Esophagus squamous epithelium (tissue), 5 donors: ENCODE data around the gene CBR1. TPM values are rescaled to one million over a fixed set of nuclear protein-coding genes. Genes with fewer than 3 reads are reported as not detected.
A peak's percentile ranks its signal among the peaks of the same experiment; 100 is the strongest.

Experiments used
- DNase-seq: peaks from one replicate; lab custom pipeline; 2025; lab: John Stamatoyannopoulos, UW
- H3K27ac ChIP-seq, 4 donors: fragments of 200-600 bp; sonication (generic); one replicate each; pipeline ENCODE4 v1.5.1; 2016 to 2019; ENCODE audit warnings: mild to moderate bottlenecking in 1 of 4
- H3K27me3 ChIP-seq, 4 donors: fragments of 200-600 bp; sonication (generic); 1 replicate in 3 of 4; 2 replicates in 1 of 4; pipeline versions ENCODE4 v1.5.1 to v1.6.0; 2017 to 2021; ENCODE audit warnings: antibody characterized with exemption in 1 of 4
- H3K36me3 ChIP-seq, 3 donors: fragments of 200-600 bp; sonication (generic); one replicate each; pipeline ENCODE4 v1.5.1; 2016 to 2019
- H3K4me1 ChIP-seq, 3 donors: fragments of 200-600 bp; sonication (generic); one replicate each; pipeline ENCODE4 v1.5.1; 2017 to 2019
- H3K4me3 ChIP-seq, 4 donors: fragments of 200-600 bp; sonication (generic); 1 replicate in 3 of 4; 2 replicates in 1 of 4; pipeline ENCODE4 v1.5.1; 2016 to 2019; ENCODE audit warnings: mild to moderate bottlenecking in 2 of 4, moderate library complexity in 1 of 4
- H3K9me3 ChIP-seq, 3 donors: fragments of 200-600 bp; sonication (generic); one replicate each; pipeline ENCODE4 v1.5.1; 2016 to 2019
- CTCF ChIP-seq, 6 experiments: fragments of 450-650 bp in 4 of 6; fragments of 200-600 bp in 2 of 6; sonication (generic) in 2 of 6; IDR thresholded peaks; one replicate each; pipeline ENCODE4 v1.5.1; 2016 to 2019; ENCODE audit warnings: antibody characterized with exemption in 6 of 6, mild to moderate bottlenecking in 4 of 6, moderate library complexity in 4 of 6
- POLR2A ChIP-seq, 4 donors: fragments of 450-650 bp; IDR thresholded peaks; one replicate each; pipeline ENCODE4 v1.6.1; 2017; ENCODE audit warnings: antibody characterized with exemption in 4 of 4, mild to moderate bottlenecking in 4 of 4, moderate library complexity in 3 of 4
- WGBS, 2 donors: methylation state at CpG; one replicate each; pipeline ENCODE4 v1.1.5; 2018; 5-methylcytosine and 5-hydroxymethylcytosine counted together
- intact Hi-C: fragments of 100-400 bp; cut with DNase I; formaldehyde crosslinking; loops from one replicate; pipeline ENCODE4 v1.15.0; 2022
- total RNA-seq, 4 donors: library from RNA; depleted of rRNA; stranded (reverse); fragments of >200 nt; gene quantifications; one replicate each; pipeline ENCODE4 v1.1.0, GENCODE V29; 2016
- donor health status: DM: yes; HTN: yes; CAD: no.

The CBR1 gene
- total RNA-seq, 4 donors from 2014 or later, result 320 to 932 (median 584) TPM

GRCh38 chr21:36111238-36111637 lies 41.4 kb downstream of the CBR1 start:
- no peak overlapping the region for H3K27ac ChIP-seq
- 71 to 76% methylated on average over 8 of the region's 8 CpGs for WGBS, 2 donors
- H3K27me3 ChIP-seq, result no peaks in the 10 kb centered on the region
- H3K4me3 ChIP-seq, result no peak overlapping the region
- no peaks in the 10 kb centered on the region for H3K36me3 ChIP-seq
- peaks cover 5 to 35% (median 17%) of the 10 kb centered on the region in 3 donors for H3K4me1 ChIP-seq
- TF ChIP-seq POLR2A (IDR thresholded peaks at IDR 0.05), result no peak
- no peak for TF ChIP-seq CTCF (IDR thresholded peaks at IDR 0.05)
- intact Hi-C loops, result loop anchor here (10.0 kb wide), 1 partner anchor 56 kb away; no protein-coding TSS in a partner anchor
- H3K9me3 ChIP-seq, result no peaks in the 10 kb centered on the region
- DNase-seq, result no peak

DNA sequence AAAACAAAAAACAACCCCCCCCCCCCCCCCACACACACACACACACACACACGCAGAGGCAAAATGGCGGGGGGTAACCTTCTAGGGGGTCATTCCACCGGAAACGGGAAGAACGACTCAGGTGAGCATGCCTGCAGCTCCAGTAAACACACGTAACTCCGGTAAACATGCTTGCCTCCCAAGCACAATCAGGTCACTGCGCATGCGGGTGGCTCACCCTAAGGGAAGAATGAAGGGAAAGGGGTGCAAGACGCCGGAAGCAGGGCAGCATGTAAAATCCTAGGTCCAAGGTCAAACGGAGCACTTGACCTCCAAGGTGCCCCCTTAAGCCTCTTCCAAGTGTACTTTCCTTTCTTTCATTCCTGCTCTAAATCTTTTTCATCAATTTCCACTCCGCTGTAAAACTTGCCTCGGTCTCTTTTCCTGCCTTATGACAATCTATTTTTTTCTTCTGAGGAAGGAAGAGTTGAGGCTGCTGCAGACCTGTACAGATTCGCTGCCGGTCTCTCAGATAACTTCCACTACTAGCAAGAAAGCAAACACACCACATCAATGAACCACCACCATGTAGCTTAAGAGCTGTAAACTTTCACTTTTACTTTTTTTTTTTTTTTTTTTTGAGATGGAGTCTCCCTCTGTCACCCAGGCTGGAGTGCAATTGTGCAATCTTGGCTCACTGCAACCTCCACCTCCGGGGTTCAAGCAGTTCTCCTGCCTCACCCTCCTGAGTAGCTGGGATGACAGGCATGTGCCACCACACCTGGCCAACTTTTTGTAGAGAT lies 44.0 kb downstream of the CBR1 start:
- H3K27ac ChIP-seq, result peak overlapping the region; percentile 49 to 82 (median 78)
- TF ChIP-seq POLR2A (IDR thresholded peaks at IDR 0.05) (no peak), CTCF (IDR thresholded peaks at IDR 0.05) (no peak)
- no peaks in the 10 kb centered on the region for H3K27me3 ChIP-seq
- peaks cover 0 to 3% (median 0%) of the 10 kb centered on the region in 3 donors for H3K9me3 ChIP-seq
- intact Hi-C loops, result loop anchor here (10.0 kb wide), 1 partner anchor 59 kb away; no protein-coding TSS in a partner anchor
- H3K4me3 ChIP-seq, result peak overlapping the region; percentile 4 to 49 (median 40)
- no peaks in the 10 kb centered on the region for H3K36me3 ChIP-seq
- 27 to 62% methylated on average over 15 to 16 of the region's 17 CpGs for WGBS, 2 donors
- peaks cover 5 to 50% (median 22%) of the 10 kb centered on the region in 3 donors for H3K4me1 ChIP-seq
- no peak for DNase-seq

DNA sequence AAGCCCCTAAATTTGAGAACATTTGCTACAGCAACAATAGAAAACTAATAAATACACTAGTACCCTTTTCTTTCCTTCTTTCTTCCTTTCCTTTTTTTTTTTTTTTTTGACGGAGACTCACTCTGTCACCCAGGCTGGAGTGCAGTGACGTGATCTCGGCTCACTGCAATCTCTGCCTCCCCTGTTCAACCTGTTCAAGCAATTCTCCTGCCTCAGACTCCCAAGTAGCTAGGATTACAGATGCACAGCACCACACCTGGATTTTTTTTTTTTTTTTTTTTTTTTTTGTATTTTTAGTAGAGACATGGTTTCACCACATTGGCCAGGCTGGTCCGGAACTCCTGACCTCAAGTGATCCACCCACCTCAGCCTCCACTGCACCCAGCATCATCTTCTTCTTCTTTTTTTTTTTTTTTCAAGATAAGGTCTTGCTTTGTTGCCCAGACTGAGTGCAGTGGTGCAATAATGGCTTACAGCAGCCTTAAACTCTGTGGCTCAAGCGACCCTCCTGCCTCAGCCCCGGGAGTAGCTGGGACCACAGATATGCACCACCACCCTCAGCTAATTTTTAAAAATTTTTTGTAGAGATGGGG lies 45.4 kb downstream of the CBR1 start:
- Histone ChIP-seq H3K4me1 (peaks cover 5 to 53% (median 22%) of the 10 kb centered on the region in 3 donors), H3K36me3 (no peaks in the 10 kb centered on the region), H3K27me3 (no peaks in the 10 kb centered on the region), H3K27ac (peak overlapping the region in 3 of 4 donors; percentile 76 to 82 (median 81)), H3K9me3 (peaks cover 0 to 3% (median 0%) of the 10 kb centered on the region in 3 donors), H3K4me3 (no peak overlapping the region)
- no peak for DNase-seq
- intact Hi-C loops, result loop anchor here (10.0 kb wide), 1 partner anchor 60 kb away; no protein-coding TSS in a partner anchor
- WGBS, 2 donors, result 82 to 84% methylated on average over 6 of the region's 6 CpGs
- TF ChIP-seq CTCF (IDR thresholded peaks at IDR 0.05), result no peak
- no peak for TF ChIP-seq POLR2A (IDR thresholded peaks at IDR 0.05)

GRCh38 chr21:36117286-36117741 lies 47.5 kb downstream of the CBR1 start:
- Histone ChIP-seq H3K9me3 (peaks cover 0 to 3% (median 0%) of the 10 kb centered on the region in 3 donors), H3K27ac (peak overlapping the region in 3 of 4 donors; percentile 28 to 71 (median 59)), H3K27me3 (no peaks in the 10 kb centered on the region), H3K4me1 (peaks cover 5 to 51% (median 22%) of the 10 kb centered on the region in 3 donors), H3K4me3 (no peak overlapping the region), H3K36me3 (no peaks in the 10 kb centered on the region)
- intact Hi-C loops, result loop anchor here (10.0 kb wide), 1 partner anchor 63 kb away; no protein-coding TSS in a partner anchor
- no peak for DNase-seq
- TF ChIP-seq POLR2A (IDR thresholded peaks at IDR 0.05) (no peak), CTCF (IDR thresholded peaks at IDR 0.05) (no peak)
- WGBS, 2 donors, result 26 to 34% methylated on average over 2 of the region's 2 CpGs
